Glomerular endothelial cell (primary cell): ENCODE data around the gene UNC80. TPM values are rescaled to one million over a fixed set of nuclear protein-coding genes. Genes with fewer than 3 reads are reported as not detected.
A peak's percentile ranks its signal among the peaks of the same experiment; 100 is the strongest.

Experiments used
- DNase-seq: peaks from one replicate; pipeline ENCODE4 v3.0.0-alpha.2; 2011; ENCODE audit warnings: low read depth, low spot score; ENCODE audit errors: extremely low read depth
- total RNA-seq: library from RNA; depleted of rRNA; stranded (reverse); fragments of >200 nt; gene quantifications from 2 replicates; pipeline ENCODE4 v1.2.3, GENCODE V29; 2015

The UNC80 gene
- total RNA-seq, 1 donor from 2014 or later, result 0.06 TPM

DNA sequence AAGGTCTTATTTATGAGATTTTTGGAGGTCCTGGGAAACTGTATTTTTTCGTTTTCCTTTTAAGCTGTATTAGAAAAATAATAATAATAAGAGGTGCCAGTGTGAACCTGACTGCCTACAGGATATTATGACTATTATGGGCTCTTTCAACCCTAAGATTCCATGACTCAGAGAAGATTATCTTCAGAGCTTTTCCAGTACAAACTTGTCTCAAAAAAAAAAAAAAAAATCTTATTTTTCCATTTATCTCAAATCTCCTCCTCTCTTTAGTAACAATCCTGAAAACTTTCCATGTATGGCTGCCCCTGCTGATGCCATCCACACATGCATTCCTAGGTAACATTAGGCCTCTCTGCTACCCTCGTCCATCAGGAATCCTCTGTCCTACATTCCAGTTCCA, 194.1 kb downstream of the UNC80 start:
- DNase-seq, result no peak

DNA sequence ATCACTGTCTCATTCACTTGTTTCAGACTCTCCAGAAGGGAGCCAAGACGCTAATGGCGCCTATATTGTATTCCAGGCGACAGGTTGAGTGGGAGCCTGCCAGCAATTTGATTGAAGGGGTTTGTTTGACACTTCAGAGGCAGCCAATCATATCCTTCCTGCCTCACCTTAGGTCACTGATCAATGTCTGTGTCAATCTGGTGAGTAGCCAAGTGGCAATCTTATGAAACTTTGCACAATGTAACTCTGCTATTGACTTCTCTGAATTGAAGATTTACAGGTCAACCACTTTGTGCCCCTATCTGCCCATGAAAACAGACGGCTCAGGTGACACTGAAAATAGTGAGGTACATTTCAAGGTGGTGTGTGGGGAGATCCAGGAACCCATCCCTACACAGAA, 198.1 kb downstream of the UNC80 start:
- no peak for DNase-seq

DNA sequence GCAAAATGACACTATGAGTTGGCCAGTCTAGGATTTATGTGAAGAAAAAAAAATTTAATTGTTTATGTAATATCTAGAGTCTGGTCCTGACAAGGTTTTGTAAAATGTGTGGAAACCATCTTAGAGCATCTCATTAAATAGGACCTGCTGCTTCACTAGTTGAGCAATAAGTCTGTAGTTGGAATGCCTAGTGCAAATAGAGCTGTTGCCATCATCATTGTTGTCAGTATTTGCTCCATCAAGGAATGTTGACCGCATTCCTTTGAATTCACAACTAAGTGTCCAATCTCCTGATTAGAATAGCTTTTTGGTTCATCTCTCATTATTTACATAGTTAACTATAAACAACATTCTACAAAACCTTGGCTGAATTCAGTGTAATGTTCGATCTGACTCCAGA, 198.6 kb downstream of the UNC80 start:
- DNase-seq, result no peak

DNA sequence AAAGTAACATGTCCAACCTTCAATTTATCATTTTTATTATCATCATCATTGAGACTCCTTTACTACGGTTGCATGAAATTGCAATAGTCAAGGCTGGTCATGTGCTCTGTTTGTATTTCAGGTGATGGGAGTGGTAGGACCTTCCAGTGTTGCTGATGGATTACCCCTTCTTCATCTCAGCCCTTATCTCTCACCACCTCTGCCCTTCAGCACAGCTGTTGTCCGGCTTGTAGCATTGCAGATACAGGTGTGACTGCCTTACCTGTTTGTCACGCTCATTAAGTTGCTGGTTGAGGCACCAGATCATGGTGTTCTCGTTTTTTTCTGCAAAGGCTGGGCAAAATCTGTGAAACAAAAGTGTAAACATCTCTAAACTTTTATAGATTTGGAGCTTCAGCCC, 199.1 kb downstream of the UNC80 start:
- no peak for DNase-seq

DNA sequence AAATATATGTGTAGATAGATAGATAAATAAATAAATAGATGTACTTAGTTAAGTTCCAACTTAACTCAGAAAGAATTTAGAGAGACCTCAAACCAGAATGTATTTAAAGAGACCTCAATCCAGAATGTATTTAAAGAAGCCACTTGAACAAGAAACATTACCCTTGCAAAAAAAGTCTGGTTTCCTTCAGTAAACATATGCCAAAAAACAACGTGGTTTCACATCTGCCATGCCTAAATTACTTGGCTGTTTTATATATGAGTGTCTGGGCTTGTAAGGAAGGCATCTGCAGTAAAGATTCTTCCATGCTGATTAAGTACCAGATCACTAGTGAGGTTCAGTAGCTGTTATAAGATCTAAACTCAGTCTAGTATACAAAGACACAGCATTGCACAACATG, 201.7 kb downstream of the UNC80 start:
- DNase-seq, result no peak

DNA sequence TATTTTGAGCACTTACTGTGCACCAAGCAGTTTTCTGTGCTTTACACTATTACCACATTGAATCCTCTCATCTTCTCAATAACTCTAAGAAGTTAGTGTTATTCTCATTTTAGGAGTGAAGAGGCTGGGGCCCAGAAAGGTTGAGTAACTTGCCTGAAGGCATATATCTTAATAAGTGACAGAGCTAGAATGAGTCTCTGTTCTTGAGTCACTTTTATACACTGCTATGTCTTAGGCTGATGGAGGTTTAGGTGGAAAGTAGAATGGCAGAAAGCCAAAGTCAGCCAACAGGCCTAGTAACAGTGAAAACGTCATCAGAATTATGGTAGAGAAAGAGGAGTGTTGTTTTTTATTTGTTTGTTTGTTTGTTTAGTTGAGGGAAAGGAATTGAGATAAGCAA, 202.9 kb downstream of the UNC80 start:
- DNase-seq, result no peak

DNA sequence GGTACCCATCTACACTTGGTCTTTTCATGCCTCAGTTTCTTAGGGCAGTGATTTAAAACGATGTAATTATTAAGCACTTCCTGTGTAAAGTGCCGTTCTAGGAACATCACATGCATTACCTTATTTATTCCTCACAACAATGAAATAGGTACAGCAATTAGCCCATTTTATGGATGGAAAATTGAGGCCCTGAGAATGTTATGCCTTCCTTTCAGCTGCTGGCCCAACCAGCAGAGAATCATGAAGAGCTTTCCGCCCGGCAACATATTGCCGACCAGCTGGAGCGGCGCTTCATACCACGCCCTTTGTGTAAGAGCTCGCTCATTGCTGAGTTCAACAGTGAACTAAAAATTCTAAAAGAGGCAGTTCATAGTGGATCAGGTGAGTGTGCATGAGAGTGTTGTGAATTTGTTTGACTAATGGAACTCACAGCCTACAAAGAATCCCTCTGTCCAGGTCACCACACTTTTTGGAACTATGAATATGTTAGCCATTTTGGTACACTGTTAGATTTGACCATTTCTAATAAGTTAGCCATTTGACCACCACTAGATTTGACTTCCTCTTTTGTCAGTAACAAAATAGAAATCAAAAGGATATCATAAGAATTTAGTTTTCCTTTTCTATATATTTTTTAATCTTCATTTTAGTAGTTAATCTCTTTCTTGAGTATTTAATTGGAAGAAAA, 205.2 kb downstream of the UNC80 start:
- no peak for DNase-seq

DNA sequence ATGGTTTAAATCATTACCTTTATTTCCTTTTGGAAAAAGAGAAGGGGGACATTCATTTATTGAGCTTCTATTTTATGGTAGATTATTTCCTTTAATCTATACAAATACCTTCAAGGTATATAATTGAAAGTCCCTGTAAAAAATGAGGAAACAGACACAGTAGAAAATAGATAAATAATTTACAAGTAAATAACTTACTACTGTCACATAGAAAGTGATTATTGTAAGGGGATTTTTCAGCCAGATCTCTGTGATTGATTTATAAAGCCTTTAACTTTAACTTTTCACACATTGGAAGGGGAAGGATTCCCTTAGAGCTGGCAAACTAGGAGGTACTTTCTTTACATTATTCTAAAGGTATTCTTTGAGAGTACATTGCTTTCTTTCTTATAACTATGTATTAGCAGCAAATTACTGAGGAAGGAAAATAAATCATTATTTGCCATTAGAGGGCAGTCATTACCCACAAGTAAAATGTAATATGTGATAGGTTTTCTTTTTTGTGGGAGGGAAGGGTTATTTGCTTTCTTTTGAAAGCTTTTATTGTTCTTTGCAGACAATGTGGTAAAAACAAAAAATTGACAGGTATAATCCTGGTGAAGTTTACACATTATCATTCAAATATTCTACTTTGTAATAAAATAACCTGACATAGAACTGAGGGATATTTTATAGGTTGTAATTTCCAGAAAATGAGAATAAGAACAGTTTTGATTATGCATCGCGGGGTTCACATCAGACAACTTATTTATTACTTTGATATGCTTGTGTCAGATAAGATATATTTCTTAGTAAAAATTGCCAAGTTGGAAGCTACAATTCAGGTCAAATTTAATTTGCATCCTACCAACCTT, 206.0 kb downstream of the UNC80 start:
- DNase-seq, result no peak

DNA sequence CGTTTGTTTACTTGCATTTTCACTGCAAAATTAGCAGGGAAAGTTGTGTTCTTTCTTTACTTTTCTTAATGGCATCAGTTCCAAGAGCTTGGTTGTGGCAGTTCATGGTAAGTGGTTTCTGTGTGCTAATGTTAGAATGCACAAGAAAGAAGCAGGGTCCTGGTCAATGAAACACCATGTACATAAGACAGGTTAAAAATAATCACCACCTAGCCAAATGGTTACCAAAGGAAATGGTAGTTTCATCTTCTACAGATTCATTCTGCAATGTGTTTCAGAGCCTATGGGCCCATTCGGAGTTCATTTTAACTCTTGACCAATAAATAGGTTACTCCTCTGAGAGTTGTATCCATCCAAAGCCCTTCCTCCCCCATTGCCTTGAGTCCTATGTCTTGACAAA, 212.7 kb downstream of the UNC80 start:
- no peak for DNase-seq

DNA sequence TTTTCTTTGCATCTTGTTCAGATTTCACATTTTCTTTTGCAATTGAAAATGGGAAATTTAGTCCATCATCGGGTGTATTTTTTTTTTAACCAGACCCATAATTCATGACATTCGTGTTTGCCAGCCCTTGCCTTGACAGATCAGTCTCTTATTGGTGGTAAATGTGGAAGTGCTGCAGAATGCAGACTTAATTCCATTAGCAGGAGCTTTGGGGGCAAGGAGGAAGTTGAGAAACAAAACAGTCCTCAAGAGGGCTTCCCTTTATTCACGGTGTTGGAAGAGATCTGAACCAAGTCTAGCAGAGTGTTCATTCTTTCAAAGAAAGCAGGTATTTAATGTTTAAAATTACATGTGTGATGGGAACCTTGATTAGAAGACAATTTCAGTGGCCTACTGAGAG, 214.2 kb downstream of the UNC80 start:
- DNase-seq, result no peak

DNA sequence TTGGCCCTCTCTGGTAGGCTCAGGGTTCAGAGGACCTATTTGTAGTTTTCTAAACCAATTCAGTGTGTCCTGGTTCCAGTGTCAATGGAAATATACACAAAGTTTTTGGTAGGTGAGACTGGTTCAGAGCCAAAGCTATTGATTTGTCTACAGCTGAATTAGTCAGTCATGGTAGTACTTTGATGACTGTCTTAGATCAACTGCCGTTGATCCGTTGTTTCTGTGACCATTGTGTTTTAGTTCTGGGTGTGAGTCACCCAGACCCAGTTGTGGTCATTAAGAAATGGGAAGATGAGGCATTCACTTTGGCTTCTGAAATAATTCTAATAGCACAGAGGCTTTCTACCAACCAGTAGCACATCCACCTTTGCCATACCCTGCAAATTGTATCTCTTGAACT, 214.8 kb downstream of the UNC80 start:
- no peak for DNase-seq

DNA sequence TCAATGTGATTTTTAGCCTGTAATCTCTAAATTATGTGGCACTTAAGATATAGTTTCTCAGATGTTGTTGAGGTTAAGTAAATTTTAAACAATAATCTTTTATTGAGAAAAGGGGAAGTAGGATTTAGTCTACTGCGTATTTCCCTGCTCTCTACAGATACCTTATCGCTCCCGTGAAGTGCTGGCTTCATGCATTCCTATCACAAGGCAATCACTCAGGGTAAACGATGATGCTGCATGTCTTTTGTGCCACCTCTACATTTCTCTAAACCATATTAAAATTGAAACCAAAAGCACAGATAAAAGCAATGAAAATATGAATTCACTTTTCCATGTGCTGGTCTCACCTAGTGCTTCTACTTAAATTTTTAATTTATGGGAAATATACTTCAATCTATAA, 216.4 kb downstream of the UNC80 start:
- no peak for DNase-seq

DNA sequence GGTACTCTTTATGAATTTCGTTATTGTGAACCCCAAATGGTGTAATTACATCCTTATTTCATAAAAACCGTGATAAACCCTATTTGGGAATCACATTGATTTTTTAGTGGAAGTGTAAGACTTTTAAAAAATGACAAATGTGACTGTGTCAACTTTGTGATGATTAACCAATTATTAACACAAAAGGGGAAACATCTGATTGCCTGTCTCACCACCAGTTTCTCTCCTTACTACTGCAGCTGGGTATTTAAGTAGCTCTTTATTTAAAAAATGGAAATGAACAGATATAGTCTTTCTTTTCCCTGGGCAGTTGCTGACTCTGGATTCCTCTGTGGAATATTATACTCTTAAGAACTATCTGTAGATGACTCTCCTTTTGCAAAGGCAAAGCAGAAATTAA, 219.2 kb downstream of the UNC80 start:
- no peak for DNase-seq

DNA sequence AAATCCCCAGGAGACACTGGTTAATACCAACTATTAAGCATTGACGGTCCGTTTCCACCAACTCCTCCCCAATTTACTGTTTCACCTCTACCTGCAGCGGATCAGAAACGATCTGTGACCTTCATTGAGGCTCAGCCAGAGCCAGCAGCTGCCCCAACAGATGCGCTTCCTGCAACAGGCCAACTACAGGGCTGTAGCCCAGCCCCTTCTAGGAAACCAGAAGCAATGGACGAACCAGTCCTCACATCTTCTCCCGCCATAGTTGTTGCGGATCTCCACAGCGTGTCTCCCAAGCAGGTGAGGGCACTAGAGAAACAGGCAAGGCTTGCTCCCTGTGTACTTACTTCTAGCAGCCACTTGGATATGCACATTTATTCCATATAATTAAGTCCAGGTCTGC, 222.3 kb downstream of the UNC80 start:
- DNase-seq, result no peak

DNA sequence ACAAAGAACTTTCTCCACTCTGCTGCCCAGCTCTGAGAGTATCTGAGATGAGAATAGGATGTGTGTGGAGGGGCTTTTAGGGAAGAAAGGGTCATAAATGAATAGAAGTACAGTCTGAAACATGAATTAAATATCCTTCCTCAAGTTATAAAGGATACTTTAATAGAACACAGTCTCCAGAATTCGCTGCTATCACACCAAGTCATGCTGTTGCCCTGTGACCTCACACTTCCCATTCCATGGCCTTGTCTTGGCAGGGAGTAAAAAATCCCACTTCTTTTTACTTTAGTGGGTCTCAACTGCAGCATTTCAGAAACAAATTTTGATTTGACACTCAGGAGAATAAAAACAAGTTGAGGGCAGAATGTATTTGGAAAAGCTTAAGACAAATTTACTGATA, 227.0 kb downstream of the UNC80 start:
- DNase-seq, result no peak

DNA sequence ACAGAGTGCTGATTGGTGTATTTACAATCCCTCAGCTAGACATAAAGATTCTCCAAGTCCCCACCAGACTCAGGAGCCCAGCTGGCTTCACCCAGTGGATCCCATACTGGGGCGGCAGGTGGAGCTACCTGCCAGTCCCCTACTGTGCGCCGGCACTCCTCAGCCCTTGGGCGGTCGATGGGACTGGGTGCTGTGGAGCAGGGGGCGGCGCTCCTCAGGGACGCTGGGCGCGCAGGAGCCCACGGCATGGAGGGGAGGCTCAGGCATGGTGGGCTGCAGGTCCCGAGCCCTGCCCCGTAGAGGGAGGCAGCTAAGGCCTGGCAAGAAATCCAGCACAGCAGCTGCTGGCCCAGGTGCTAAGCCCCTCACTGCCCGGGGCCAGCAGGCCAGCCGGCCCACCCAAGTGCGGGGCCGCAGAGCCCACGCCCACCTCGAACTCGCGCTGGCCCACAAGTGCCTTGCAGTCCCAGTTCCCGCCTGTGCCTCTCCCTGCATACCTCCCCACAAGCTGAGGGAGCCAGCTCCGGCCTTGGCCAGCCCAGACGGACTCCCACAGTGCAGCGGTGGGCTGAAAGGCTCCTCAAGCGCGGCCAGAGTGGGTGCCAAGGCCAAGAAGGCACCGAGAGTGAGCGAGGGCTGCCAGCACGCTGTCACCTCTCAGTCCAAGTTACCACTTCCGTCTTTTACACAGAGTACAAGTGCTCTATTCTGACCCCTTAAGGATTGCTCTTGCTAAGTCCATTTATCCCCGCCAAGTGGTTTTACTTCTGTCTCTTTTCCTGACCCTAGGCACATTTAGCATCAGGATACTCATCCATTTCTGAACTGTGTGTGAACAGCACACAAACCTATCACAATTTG, 229.1 kb downstream of the UNC80 start:
- DNase-seq, result no peak

DNA sequence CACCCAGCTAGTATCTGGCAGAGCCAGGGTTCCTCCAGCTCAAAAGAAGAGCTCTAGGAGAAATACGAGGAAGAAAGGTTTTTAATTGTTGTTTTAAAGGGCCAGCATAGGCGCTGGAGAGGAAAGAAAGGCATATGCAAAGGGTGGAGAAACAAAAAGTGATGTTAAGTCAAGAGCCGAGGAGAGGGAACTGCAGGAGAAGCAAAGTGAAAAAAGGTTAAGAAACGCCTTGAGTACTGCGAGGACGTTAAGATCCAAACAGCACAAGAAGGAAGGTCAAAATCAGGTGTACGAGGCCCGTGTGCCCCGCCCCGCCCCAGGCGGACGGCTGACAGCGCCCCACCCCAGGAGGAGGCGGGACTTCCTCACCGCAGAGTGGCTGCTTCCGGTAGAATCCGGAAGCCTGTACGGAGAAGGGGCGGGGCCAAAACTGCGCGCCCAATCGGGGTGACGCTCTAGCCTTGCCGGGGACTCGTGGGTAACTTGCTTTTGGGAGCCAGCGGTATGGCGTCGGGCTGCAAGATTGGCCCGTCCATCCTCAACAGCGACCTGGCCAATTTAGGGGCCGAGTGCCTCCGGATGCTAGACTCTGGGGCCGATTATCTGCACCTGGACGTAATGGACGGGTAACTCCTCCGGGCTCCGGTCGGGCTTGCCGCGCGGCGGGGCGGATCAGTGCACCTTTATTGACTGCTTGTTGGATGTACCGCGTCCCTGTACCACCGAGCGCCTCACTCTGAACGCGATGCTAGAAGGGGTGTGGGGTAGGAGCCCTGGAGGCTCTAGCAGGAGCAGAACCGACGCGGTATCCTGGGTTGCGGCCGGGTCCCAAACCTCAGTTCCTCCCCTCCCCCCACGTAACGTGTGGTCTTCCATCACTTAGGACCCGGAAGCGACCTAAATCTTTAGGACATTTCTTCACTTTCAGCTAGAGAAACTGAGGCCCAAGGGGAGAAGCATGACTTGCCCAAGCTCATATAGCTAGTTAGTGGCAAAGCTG, 230.8 kb downstream of the UNC80 start, which contains the start of gene RPE:
TSS of gene RPE (plus strand) at position 481 of the 1,000 bp plus-strand sequence. CDS start at position 505, 24 bp downstream.
- peak; percentile 42 for DNase-seq

DNA sequence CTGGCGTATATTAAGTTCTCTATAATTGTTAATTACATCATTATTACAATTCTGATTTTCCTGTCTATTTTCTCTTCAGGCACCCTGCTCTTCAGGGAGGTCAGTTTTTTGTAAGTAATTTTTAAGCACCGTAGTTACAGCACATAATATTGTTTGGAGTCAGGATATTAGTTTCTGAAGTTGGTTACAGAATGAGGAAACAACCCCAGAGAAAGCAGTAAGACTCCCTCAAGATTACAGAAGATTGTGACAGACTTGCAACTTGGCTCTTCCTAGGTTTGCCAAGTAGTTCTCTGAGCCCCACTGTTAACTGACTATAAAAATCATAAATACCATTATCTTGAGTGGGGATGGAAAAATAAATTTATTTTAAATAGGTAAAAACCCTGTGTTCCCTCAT, 231.7 kb downstream of the UNC80 start:
- no peak for DNase-seq

DNA sequence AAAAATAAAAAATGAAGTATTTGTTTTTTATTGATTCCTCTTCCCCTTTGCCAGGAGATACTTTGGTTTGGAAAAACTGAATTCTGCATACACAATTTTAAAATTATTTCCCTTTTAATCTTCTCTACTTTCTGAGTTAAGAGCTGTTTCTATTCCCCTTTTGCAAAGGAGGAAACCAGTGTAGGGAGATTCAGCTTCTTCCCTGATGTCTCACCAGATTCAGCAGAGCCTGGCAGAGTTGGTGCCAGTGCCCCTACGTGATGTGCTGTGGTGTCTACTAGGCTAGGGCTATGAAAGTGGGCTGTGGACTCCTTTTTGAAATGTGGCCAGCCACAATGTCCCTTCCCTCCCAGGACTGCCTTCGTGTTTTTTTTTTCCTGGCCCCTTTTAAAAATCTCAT, 233.2 kb downstream of the UNC80 start:
- DNase-seq, result no peak

DNA sequence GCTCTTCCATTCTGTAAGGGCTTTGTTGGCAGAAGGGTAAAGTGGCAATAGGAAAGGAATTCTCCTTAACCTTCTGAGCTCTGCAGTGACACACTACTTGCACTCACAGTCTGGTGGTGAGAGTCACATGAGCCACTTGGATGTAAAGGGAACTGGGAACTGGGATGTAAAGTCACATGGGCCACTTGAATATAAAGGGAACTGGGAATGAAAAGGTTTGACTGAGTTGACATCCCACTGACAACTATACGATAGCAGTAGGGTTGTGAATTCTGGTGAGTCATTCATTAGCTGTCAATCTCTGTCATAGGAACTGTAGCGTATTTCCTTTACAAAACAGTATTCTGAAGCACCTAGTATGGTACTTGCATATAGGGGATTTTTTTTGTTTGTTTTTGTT, 236.3 kb downstream of the UNC80 start:
- no peak for DNase-seq
